NCI-H1092 (cell line): ENCODE measurements around the gene DDX39B.
"Not testable (repeated sequence)": the region's sequence is repeated elsewhere in the genome, so short reads cannot be mapped to it uniquely, and the experiment has no call there.

Experiments
- DNase-seq: peaks from one replicate; lab custom pipeline; 2025; lab: John Stamatoyannopoulos, UW

Gene DDX39B

DNA sequence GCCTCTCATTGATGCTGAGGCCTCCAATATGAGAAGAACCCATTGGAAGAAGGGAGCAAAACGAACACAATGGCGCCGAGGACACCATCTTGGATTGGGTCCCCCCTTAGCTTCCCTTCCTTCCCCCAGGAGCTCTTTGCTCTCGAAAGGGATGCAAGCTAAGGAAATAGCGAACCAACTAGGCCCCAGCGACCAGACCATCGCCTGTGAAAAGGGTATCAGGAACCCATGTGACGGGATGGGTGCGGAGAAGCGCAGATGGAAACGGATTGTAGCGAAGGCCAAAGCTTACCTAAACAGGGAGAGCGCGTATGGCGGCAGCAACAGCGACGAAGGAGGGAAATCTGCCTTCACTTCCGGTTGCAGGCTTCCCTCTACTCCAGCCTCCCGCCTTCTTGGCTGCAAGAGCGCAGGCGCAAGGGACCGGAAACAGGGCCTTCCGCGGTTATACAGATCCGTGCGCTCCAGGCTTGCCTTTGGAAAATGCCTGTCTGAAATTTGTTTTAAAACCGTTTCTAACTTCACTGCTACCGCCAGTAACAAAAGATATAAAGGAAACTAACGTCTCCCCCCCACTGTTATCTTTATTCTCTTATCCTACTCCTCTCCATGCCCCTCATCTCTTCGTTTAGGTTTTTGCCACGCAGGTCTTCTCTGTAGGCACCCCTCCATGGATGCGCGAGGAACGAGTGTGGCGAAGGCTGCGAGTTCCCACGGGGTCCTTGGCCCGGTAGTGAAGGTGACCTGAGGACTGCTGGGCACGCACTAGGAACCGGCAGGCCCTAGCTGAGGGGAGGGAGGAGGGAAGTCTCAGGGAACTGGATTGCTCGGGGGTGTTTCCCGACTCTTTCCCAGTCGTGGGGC is at the start of gene DDX39B:
TSS of gene DDX39B (minus strand) at position 346 of the 864 bp plus-strand sequence. CDS start 1,471 bp downstream, outside the sequence.
- DNase-seq = peak; percentile 90

- not testable (repeated sequence) for DNase-seq
These were observed 48.9 kb upstream of the DDX39B start for GRCh38 chr6:31590691-31591090.

- no peak for DNase-seq
These were observed 47.3 kb upstream of the DDX39B start for GRCh38 chr6:31588871-31589650.

GRCh38 chr6:31587791-31588777 is 46.3 kb upstream of the DDX39B start:
- no peak for DNase-seq

GRCh38 chr6:31586599-31587281 is 44.9 kb upstream of the DDX39B start:
- DNase-seq = no peak

DNA sequence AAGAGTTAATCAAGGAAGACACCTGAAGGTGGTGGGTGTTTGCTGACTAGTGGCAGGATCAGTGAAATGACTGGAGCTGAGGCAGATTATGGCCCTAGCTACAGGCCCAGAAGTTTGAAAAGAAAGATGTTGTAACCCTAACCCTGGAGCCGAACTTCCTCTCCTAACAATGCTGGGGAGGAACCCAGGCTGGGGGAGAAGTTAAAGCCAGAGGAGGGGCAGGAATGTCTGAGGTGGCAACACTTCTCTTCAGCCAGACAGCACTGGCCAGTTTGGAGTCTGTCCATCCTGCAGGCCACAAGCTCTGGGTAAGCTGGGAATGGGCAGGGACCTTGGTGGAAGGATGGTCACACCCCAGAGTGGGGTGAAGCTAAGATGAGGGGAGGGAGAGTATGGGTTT is 44.2 kb upstream of the DDX39B start, which contains the start of gene LST1:
TSS of gene LST1 (plus strand) at position 270 of the 400 bp plus-strand sequence. CDS start 1,023 bp downstream, outside the sequence.
- no peak for DNase-seq

DNA sequence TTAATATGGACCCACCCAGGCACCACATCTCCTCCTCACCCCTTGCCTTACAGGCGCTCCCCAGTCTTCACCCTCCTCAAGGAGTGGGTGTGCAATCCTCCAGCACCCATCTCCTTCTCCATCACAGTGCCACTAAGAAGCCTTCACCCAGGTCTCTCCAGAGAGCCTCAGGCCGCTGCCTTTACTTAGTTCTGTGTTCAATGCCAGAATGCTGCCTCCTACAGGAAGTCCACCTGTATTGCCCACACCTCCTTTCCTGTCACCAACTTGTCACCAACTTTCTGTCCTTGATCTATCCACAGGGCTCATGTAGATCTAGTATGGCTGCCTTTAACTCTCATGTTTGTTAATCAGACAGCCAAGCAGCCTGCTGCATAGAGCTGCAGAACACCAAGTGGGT is 43.7 kb upstream of the DDX39B start:
- no peak for DNase-seq

DNA sequence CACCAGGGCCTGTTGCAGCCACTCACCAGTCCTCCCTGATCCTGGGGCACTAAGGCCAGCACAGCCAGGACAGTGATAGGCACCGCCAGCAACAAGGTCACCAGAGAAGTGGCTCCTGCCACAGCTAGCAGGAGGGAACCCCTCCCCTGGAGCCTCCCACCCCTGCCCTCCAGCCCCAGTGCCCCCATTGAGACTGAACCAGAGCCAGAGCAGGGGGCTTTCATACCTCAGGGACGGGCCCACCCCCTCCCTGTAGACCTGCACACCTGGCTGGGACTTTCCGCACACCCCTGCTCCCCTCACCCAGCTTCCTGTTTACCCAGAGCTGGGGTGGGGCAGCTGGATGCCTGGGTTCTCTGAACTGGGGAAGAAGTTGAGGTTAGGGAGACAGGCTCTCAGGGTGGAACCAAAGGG is 40.4 kb upstream of the DDX39B start, which contains the start of gene LTB:
TSS of gene LTB (minus strand) at position 195 of the 414 bp plus-strand sequence. CDS start at position 188, 7 bp downstream.
- no peak for DNase-seq

GRCh38 chr6:31581434-31582229 is 39.8 kb upstream of the DDX39B start:
- no peak for DNase-seq

DNA sequence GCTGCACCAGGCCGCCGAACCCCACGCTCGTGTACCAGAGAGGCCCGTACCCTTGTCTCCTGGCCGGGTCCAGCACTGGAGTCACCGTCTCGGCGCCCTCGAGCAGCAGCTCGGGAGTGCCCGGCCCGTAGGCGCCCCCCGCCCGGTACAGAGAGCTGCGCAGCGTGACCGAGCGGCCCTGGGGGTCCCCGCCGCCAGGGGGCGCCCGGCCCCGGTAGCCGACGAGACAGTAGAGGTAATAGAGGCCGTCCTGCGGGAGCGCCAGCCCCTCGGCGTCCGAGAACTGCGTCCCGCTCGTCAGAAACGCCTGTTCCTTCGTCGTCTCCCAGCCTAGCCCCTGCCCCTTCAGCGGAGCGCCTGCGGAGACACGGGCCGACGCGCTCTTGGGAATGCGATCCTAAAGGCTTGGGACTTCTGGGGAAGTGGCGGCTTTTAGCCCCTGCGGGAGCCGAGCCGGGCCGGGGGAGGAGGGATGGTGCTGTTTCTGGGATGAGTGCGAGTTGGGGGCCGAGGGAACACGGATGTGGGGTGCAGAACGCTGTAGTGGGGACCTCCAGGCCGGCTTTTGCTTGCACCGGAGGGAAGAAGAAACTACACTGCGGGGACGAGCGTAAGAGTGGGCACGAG is 39.1 kb upstream of the DDX39B start:
- DNase-seq = peak; percentile 27

GRCh38 chr6:31580438-31580740 is 38.6 kb upstream of the DDX39B start:
- DNase-seq = no peak

DNA sequence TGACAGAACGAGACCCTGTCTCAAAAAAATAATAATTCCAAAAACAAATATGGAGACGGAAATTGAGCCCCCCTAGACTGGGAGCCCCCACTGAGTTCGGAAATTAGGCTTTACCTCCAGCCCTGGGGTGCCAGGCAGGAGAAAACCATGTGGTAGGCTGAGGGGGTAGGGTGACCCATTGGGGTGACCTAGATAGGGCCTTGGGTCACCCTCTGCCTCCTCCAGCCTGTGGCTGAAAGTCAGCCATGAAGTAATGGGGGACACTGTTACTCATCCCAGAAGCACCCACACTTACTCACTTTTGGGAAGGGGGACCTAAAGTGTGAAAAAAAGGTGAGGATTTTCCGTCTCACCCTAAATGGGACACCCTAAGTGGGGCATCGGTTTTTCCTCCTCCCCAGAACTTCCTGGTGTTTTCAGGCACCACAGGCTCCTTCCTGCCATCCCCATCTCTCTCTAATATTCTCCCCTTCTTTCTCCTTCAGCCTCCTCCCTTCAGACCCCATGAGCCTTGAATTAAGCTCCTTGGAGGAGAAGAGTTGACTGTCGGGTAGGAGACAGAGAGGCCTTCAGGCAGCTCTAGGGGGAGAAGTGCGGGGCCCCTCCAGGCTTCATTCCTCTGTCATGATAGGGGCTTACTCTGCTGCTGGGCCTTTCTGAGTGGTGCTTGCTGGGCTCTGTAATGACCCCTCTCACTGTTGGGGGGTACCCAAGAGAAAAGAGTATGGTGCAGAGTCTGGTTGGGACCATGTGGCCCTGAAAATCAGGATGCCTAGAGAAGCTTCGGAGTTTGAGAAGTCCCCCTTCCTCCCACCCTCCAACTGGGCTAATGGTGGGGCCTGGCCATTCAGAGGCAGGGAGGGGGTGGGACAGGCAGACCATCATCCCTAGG is 38.0 kb upstream of the DDX39B start:
- DNase-seq = no peak

GRCh38 chr6:31579119-31579505 is 37.3 kb upstream of the DDX39B start:
- DNase-seq = no peak

DNA sequence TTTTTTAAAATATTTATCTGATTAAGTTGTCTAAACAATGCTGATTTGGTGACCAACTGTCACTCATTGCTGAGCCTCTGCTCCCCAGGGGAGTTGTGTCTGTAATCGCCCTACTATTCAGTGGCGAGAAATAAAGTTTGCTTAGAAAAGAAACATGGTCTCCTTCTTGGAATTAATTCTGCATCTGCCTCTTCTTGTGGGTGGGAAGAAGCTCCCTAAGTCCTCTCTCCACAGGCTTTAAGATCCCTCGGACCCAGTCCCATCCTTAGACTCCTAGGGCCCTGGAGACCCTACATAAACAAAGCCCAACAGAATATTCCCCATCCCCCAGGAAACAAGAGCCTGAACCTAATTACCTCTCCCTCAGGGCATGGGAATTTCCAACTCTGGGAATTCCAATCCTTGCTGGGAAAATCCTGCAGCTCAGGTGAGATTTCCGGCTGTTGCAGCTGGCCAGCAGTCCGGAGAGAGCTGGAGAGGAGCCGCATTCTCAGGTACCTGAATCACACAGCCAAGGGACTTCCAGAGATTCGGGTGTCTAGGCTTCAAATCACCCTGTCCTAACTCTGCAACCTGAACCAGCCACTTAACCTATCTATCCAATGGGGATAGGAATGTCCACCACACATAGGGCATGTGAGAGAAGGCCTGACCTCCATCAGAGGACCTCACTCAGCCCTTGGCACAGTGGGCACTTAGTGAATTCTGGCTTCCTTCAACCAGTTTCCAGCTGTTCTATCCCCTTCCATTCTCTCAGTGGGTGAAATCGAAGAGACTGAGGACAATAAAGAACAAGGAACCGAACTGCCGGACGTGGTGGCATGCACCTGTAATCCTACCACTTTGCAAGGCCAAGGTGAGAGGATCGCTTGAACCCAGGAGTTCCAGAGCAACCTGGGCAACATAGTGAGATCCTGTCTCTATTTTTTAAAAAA is 36.6 kb upstream of the DDX39B start:
- no peak for DNase-seq

GRCh38 chr6:31577579-31577966 is 35.8 kb upstream of the DDX39B start:
- DNase-seq = no peak

DNA sequence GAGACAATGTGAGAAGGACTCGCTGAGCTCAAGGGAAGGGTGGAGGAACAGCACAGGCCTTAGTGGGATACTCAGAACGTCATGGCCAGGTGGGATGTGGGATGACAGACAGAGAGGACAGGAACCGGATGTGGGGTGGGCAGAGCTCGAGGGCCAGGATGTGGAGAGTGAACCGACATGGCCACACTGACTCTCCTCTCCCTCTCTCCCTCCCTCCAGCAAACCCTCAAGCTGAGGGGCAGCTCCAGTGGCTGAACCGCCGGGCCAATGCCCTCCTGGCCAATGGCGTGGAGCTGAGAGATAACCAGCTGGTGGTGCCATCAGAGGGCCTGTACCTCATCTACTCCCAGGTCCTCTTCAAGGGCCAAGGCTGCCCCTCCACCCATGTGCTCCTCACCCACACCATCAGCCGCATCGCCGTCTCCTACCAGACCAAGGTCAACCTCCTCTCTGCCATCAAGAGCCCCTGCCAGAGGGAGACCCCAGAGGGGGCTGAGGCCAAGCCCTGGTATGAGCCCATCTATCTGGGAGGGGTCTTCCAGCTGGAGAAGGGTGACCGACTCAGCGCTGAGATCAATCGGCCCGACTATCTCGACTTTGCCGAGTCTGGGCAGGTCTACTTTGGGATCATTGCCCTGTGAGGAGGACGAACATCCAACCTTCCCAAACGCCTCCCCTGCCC is 35.2 kb upstream of the DDX39B start:
- DNase-seq = no peak
